AG09319 (cell line): Measurements from ENCODE around the gene SARDH.

Source experiments
- DNase-seq: peaks from one replicate; pipeline ENCODE4 v3.0.0-alpha.2; 2010; ENCODE audit warnings: low read depth; ENCODE audit errors: extremely low read depth
- TF ChIP-seq, protein P1 (sequence below): IDR thresholded peaks from 2 replicates; pipeline ENCODE4 v1.5.1; 2011; ENCODE audit warnings: low read depth, mild to moderate bottlenecking, inconsistent platforms, low read length, moderate library complexity

Gene SARDH

DNA sequence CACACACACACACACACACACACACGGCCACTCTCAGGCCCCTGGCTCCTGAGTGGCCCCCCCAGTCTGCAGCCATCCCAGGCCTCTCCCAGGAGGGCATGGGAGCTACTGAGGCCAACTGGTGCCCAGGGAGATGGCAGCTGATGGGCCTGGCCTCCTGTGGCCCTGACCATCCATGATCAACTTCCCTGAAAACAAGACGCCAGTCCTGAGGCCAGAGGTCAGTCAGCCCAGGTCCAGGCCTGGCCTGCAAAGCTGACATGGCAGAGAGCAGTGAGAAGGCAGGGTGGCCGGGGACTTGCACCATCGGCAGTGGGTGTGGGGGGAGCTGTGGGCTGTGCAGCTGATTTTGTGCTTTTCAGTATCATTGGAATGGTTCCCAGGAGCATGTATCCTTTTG is 47.0 kb downstream of the SARDH start:
- TF ChIP-seq, protein P1, sequence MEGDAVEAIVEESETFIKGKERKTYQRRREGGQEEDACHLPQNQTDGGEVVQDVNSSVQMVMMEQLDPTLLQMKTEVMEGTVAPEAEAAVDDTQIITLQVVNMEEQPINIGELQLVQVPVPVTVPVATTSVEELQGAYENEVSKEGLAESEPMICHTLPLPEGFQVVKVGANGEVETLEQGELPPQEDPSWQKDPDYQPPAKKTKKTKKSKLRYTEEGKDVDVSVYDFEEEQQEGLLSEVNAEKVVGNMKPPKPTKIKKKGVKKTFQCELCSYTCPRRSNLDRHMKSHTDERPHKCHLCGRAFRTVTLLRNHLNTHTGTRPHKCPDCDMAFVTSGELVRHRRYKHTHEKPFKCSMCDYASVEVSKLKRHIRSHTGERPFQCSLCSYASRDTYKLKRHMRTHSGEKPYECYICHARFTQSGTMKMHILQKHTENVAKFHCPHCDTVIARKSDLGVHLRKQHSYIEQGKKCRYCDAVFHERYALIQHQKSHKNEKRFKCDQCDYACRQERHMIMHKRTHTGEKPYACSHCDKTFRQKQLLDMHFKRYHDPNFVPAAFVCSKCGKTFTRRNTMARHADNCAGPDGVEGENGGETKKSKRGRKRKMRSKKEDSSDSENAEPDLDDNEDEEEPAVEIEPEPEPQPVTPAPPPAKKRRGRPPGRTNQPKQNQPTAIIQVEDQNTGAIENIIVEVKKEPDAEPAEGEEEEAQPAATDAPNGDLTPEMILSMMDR, result no peak

DNA sequence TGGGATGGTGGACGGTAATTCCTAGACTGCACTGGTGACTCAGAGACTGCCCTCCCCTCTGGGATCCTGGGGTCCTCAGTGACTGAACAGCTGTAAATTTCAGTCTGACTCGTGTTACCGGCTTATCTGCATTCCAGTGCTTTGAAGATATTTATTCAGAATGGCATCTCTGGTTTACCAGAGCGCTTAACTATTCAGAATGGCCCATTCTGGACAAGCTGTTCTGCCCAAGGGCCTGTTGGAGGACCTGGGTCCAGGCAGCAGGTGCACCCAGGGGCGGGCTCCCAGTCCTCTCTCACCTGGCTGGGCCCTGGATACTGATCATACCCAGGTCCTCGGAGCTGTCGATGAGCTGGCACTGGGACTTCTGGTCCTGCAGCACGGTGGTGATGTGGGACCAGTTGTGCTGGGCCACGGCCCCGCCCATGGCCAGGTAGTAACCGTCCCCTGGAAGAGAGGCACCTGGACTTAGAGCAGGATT is 48.0 kb downstream of the SARDH start:
- no peak for DNase-seq
- TF ChIP-seq, protein P1, result no peak

More for the DNA sequence above, 47.0 kb downstream of the SARDH start:
- DNase-seq, result no peak

DNA sequence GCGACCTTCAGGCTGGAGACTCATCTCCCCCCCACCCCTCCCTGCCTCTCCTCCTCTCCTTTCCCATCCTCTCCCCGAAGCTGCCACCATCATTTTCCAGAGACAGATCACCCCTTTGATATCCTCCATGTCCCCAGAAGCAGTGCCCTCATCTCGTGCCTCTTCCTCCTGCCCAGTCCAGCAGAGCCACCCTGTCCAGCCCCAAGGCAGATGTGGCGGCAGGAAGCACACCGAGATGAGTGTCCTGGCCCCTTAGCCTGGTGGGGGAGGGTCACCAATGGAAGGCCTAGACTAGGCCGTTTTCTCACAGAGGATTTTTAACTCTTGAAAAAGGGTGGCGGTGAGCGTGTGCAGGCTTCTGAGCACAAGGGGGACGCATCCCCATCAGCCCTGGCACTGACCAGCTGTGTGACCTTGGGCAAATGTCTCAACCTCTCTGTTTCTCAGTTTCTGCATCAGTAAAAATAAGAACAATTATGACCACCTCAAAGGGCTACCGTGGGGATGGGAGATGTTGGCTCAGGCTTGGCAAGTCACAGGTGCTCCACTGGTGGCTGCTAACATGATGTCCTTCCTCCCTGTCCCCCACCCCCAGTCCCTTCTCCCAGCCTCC is 48.9 kb downstream of the SARDH start:
- no peak for DNase-seq
- TF ChIP-seq, protein P1, result no peak

DNA sequence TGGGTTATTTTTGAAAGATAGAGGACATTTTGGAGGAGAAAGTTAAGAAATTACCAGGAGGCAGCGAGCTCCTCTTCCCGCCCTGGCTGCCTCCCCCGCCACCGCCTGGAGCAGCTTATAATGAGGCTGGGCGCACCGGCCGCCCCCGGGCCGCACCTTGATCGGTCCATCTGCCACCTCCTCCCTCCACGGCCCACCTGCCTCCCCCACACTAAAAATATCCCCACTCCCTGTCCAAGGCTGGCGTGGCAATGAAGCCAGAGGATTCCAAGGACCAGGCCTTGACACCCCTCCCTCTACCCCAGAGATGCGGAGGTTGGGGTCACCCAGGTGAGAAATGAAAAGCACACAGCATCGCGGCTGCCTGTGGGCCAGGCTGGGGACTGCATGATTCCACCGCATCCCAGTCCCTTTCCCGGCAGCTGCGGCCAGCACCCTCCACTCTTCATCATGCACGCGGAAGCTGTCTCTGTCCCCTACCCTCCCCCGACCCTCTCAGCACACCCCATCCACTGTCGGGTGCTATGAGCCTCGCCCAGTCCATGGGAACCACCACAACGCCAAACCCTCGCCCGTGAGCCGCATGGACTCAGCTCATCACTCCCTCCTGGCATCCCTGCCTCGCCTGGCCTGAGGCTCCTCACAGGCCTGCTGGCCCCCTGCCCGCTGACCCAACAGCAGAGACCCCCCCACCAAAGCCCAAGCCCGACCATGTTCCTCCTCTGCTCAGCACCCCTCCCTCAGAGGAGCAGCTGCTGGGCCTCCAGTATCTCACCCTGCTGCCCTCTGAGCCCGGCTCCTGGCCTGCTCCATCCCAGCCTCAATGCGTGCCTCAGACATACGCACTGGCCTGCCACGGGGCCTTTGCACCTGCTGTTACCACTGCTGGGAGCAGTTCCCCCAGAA is 50.0 kb downstream of the SARDH start:
- TF ChIP-seq, protein P1, result no peak
- no peak for DNase-seq

DNA sequence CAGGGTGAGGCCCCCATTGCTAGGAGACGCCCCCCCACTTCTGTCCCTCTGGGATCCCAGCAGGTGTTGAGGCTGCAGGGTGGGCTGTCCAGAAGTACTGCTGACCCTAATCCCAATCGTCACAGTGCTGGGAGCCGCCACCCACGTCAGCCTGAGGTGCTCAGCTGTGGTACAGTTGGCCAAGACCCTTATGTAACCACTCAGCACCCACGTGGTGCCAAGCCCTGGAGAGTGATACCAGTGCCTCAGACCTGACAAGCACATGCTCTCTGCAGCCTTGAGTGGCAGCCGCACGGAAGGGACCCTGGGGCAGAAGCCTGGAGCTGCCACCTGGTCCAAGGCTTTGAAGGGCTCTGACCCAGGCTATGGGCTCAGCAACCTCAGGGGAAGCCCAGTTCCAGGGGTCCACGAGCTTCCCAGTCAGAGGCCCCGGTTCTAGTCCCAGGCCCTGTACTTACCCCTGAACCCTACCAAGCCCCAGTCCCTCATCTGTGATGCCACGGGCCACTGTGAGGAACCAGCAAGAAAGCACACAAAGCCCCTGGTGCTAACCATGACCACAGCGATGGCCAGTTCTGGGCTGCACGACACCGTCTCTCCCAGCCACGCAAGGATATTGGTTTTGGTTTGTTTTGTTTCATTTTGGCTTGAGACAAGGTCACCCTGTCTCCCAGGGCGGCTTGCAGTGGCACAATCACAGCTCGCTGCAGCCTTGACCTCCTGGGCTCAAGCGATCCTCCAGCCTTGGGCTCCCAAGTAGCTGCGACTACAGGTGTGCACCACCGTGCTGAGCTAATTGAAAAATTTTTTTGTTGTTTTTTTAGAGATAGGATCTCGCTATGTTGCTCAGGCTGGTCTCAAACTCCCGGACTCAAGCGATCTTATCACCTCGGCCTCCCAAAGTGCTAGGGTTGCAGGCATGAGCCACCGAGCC is 51.2 kb downstream of the SARDH start:
- no peak for DNase-seq
- TF ChIP-seq, protein P1, result no peak

DNA sequence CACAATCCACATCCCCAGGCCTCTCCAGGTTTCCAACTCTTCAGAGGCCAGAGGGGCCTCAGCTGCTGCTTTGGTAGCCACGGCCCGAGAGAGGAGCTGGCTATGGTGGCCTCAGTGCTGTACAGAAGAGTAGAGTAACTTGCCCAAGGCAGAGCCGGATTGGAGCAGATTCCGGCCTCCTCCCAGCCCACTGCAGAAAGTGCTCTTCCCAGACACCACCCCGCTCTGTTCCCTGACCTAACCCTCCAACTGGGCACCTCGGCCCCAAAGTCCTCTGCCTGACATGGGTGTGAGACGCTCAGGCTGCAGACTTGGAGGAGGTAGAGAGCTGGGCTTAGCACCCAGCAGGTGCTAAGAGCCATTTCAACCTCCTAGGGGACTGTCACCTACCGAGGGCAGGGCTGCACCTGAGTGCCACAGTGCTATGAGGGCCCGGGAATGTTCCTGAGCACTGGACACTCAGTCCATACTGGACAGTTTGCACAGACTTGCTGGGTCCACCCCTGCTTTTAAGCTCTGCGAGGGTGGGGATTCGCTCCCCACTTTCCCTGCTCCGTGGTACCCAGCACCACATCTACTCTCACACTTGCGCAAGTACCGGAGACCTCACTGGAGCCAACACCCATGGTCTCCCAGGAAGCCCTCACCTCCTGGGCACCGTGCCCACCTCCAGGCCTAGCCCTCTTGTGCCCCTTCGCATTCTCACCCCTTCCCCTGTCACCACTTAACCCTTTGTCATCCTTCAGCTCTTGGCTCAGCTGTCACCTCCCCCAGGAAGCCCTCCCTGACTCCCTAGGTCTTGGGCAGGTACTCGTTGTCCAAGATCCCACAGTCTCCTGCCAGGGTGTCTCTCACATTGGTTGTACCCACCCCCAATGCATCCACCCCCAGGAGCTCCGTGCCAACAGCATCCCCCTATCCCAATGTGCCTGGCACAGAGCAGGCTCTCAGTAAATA is 52.2 kb downstream of the SARDH start:
- TF ChIP-seq, protein P1, result no peak
- DNase-seq, result no peak
